Measurements from ENCODE around the gene DNAAF8.
A peak's percentile ranks its signal among the peaks of the same experiment; 100 is the strongest.

Gene DNAAF8

DNA sequence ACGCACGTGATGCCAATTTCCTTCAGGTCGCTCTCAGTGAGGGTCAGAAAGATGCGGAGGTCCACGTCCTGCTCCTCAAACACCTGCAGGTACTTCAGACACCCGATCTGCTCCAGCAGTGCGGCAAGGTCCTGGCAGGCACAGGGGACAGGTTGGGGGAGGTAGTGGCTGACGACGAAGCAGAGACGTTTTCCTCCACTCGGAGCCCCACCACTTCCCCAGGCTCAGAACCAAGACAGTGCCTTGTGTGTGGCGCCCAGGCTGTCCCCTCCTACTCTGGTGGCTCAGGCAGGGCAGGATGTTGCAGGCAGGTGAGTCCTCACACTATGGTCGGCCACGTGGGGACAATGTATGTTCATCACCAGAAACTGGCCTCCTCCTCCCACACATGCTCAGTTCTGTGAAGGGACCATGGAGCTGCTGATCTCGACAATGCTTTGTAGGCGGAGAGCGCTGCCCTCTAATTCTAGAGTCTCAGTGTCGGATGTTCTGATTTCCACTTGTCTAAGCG, 35.2 kb upstream of the DNAAF8 start:
- peaks cover 22% of the 10 kb centered on the region for H3K4me1 Mint-ChIP-seq (ENCODE audit: low read depth)
- H3K9me3 Mint-ChIP-seq = no peaks in the 10 kb centered on the region
- intact Hi-C loops (cut with micrococcal nuclease) = no loop called here
- H3K4me3 Mint-ChIP-seq = no peak overlapping the region
- no peaks in the 10 kb centered on the region for H3K27me3 Mint-ChIP-seq
- H3K36me3 Mint-ChIP-seq (ENCODE audit: low read depth) = peaks cover 86% of the 10 kb centered on the region
- no peak overlapping the region for H3K27ac Mint-ChIP-seq

DNA sequence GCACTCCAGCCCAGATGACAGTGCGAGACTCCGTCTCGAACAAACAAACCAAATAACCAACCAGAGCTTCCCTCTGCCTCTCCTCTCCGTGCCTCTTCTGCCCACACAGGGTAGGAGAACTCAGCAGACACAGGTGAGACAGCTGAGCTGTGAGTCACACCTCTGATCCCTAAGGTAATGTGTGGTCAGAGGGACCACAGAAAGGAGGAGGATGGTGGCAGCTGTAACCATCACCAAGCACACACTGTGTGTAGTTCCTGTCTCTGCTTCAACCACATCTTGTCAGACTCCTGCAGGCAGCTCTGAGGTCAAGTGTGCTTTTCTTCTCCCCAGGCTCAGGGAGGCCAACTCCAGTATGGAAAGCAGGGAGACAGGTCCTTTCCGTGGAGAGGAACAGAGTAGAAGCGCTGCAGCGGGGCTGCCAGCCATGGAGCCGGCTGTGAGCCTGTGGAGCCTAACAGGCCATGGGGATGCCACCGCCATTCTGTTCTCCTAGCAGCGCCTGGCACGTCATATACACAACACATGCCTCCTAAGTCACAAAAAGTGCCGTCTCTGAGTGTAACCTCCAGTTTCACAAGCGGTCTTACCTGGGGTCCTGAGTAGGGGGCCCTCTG, 33.8 kb upstream of the DNAAF8 start:
- Mint-ChIP-seq H3K9me3 (no peaks in the 10 kb centered on the region), H3K4me3 (no peak overlapping the region), H3K4me1 (ENCODE audit: low read depth) (peaks cover 9% of the 10 kb centered on the region), H3K27ac (no peak overlapping the region), H3K36me3 (ENCODE audit: low read depth) (peaks cover 94% of the 10 kb centered on the region), H3K27me3 (no peaks in the 10 kb centered on the region)
- intact Hi-C loops (cut with micrococcal nuclease) = no loop called here

DNA sequence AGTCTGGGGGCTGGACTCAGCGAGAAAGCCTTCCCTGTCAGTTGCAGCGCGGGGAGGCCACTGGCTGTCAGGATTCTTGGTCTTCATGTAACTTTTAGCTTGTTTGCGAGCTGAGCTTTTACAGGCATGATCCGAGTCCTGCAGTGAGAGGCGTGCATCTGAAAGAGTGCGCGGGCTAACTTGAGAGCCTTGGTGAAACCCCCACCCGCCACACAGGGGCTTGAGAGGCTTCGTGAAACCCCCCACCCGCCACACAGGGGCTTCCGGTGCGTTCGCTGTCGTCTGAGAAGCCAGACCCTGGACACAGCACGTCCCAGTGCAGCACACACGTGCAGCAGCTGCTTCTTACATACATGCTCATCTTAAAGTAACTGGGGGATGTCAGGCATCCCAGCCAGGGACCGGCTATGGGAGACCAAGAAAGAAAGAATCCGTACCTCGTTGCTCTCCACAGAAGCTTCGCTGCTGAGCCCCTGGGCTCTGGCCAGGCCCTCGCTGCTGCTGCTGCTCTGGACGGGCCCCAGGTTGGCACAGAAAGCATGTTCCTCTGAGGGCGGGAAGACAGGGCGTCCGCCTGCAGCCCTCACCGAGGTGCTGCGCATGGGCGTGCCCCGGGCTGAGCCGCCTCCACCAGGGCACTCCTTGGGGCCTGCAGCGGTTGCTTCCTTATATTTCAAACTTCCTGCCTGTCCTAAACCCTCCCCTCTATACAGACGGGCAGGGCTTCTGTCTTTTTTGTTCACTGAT, 33.2 kb upstream of the DNAAF8 start:
- Mint-ChIP-seq H3K27me3 (no peaks in the 10 kb centered on the region), H3K4me3 (no peak overlapping the region), H3K36me3 (ENCODE audit: low read depth) (peaks cover 93% of the 10 kb centered on the region), H3K27ac (peak overlapping the region; percentile 27), H3K9me3 (no peaks in the 10 kb centered on the region), H3K4me1 (ENCODE audit: low read depth) (peaks cover 7% of the 10 kb centered on the region)
- intact Hi-C loops (cut with micrococcal nuclease) = no loop called here

DNA sequence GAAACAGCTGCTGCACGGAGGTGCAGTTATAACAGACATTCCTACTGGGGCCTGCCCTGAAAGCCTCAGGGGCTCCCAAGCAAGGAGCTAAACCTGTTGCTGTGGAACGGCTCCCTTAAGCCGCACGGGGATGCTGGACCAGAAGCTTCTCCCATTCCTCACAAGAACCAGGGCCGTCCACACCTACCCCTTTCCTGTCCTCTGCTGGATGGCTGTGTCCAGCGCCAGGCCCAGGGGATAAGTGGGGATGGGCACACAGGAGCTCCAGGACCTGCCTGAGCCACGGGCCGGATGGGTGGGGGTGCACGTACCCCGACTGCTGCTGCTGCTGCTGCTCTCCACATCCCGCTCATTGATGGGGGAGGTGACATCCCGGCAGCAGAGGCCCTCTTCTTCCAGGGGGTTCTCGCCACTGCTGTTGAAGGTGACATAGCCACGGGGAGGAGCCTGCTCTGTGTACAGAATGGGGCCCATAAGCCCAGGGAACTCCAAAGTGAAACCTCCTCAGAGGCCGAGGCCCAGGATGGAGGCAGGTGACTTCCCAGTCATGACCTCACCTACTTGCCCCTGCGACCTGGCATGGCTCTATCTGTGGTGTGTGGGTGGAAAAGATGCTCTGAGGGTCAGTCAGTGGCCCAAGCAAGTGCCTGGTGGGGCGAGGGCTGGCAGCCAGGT, 32.4 kb upstream of the DNAAF8 start:
- peak overlapping the region; percentile 27 for H3K27ac Mint-ChIP-seq
- H3K4me3 Mint-ChIP-seq = no peak overlapping the region
- H3K36me3 Mint-ChIP-seq (ENCODE audit: low read depth) = peaks cover 93% of the 10 kb centered on the region
- peaks cover 7% of the 10 kb centered on the region for H3K4me1 Mint-ChIP-seq (ENCODE audit: low read depth)
- no peaks in the 10 kb centered on the region for H3K9me3 Mint-ChIP-seq
- intact Hi-C loops (cut with micrococcal nuclease) = no loop called here
- H3K27me3 Mint-ChIP-seq = no peaks in the 10 kb centered on the region

DNA sequence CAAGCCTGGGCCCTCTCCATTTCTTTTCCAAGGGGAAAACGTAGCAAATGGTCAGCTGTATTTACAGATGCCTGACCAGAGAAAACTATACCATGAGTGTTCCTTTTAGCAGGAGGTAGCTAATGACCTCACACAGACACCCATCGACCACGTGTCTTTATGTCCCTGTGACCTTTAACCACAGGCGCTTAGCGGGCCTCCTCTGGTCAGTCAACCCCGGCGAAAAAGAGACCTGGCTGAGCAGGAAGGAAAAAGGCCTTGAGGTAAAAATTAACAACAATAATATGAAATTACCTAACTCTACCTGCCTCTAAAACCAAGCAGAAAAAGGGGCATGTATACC, 31.9 kb upstream of the DNAAF8 start:
- H3K9me3 Mint-ChIP-seq = no peaks in the 10 kb centered on the region
- peaks cover 93% of the 10 kb centered on the region for H3K36me3 Mint-ChIP-seq (ENCODE audit: low read depth)
- peaks cover 7% of the 10 kb centered on the region for H3K4me1 Mint-ChIP-seq (ENCODE audit: low read depth)
- H3K4me3 Mint-ChIP-seq = no peak overlapping the region
- no peaks in the 10 kb centered on the region for H3K27me3 Mint-ChIP-seq
- no peak overlapping the region for H3K27ac Mint-ChIP-seq
- intact Hi-C loops (cut with micrococcal nuclease) = no loop called here

DNA sequence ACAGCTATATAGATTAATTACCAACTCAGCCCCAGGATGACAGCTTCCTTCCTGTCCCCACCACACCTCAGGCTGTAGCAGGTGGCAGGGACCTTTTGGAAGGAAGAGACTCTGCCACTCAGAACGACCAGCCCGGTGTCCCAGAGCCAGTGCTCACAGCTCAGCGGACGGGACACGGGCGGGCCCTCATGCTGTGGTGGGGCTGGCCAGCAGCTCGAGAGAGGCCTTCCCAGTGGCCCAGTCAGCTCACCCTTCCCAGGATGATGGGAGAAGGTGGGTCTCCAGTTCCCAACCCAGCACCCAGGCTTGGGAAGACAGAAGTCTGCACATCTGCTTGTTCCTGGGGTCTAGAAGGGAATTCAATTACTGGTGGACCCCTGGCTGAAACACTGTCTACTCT, 30.4 kb upstream of the DNAAF8 start:
- Mint-ChIP-seq H3K27me3 (no peaks in the 10 kb centered on the region), H3K4me1 (ENCODE audit: low read depth) (peaks cover 7% of the 10 kb centered on the region), H3K27ac (no peak overlapping the region), H3K4me3 (no peak overlapping the region), H3K9me3 (no peaks in the 10 kb centered on the region), H3K36me3 (ENCODE audit: low read depth) (peaks cover 91% of the 10 kb centered on the region)
- intact Hi-C loops (cut with micrococcal nuclease) = no loop called here

DNA sequence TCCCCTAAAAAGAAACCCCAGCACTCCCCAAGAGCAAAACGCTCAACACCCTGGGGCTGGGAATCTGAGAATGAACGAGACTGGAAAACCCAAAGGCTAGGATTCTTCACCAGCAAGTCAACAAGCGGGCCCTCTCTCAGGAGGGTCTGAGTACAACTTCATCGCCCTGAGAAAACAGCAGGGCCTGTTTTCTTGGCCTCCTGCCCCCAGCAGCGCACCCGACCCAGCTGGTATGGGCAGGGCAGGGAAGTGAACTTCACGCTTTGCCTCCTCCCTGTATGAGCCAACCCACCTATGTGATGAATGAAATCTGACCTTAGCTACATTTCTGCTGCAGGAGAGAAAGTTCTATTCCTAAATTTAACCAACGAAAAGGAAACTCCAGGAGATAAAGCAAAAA, 29.8 kb upstream of the DNAAF8 start:
- Mint-ChIP-seq H3K9me3 (no peaks in the 10 kb centered on the region), H3K36me3 (ENCODE audit: low read depth) (peaks cover 90% of the 10 kb centered on the region), H3K4me3 (no peak overlapping the region), H3K27me3 (no peaks in the 10 kb centered on the region), H3K27ac (no peak overlapping the region), H3K4me1 (ENCODE audit: low read depth) (peaks cover 7% of the 10 kb centered on the region)
- intact Hi-C loops (cut with micrococcal nuclease) = no loop called here

DNA sequence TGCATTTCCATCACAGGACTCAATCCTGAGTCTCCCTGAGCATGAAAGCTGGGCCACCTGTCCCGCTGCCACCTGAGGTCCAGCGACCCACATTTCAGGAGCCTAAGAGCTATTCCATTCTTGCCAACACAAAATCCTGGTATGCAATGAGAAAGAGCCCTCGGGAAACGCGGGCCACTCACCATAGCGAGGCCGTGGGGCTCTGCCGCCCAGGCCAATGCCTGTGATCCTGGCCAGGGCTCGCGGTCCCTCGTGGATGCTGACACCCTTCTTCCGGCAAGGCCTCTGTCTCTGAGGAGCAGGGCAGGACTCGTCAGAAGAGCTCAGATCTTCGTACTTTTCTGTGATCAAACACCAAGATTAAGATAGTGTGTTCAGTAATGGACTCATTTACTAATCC, 29.4 kb upstream of the DNAAF8 start:
- H3K4me1 Mint-ChIP-seq (ENCODE audit: low read depth) = peaks cover 7% of the 10 kb centered on the region
- H3K4me3 Mint-ChIP-seq = no peak overlapping the region
- H3K27me3 Mint-ChIP-seq = no peaks in the 10 kb centered on the region
- peaks cover 90% of the 10 kb centered on the region for H3K36me3 Mint-ChIP-seq (ENCODE audit: low read depth)
- H3K27ac Mint-ChIP-seq = no peak overlapping the region
- no peaks in the 10 kb centered on the region for H3K9me3 Mint-ChIP-seq
- intact Hi-C loops (cut with micrococcal nuclease) = no loop called here

DNA sequence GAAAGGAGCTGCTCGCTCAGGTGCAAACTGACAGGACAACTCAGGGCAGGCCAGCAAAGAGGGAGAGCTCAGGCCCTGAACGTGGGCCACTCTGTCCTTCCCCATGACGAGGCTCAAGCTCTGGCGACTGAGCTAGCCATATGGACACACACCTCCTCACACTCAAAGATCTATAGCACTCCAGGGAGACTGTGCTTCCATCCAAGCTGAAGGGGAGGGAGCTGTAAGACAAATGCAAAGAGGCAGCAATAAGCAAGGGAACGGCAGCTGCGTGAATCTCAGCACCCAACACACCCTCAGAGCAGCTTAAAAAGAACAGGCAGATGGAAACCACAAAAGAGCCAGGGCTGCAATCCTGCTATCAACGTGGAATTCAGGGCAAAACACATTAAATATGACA, 27.5 kb upstream of the DNAAF8 start:
- Mint-ChIP-seq H3K4me1 (ENCODE audit: low read depth) (no peaks in the 10 kb centered on the region), H3K27ac (no peak overlapping the region), H3K36me3 (ENCODE audit: low read depth) (peaks cover 90% of the 10 kb centered on the region), H3K27me3 (no peaks in the 10 kb centered on the region), H3K4me3 (no peak overlapping the region), H3K9me3 (no peaks in the 10 kb centered on the region)
- intact Hi-C loops (cut with micrococcal nuclease) = no loop called here

DNA sequence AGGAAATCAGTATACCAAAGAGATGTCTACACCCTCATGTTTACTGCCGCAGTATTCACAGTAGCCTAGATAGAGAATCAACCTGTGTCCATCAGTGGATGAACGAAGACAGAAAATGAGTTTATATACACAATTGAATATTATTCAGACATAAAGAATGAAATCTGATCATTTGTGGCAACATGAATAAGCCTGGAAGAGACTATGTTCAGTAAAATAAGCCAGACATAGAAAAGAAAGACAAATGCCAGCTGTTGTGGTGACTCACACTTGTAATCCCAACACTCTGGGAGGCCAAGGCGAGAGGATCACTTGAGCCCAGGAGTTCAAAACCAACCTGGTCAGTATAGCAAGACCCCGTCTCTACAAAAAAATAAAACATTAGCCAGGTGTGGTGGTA, 24.9 kb upstream of the DNAAF8 start:
- no peaks in the 10 kb centered on the region for H3K27me3 Mint-ChIP-seq

DNA sequence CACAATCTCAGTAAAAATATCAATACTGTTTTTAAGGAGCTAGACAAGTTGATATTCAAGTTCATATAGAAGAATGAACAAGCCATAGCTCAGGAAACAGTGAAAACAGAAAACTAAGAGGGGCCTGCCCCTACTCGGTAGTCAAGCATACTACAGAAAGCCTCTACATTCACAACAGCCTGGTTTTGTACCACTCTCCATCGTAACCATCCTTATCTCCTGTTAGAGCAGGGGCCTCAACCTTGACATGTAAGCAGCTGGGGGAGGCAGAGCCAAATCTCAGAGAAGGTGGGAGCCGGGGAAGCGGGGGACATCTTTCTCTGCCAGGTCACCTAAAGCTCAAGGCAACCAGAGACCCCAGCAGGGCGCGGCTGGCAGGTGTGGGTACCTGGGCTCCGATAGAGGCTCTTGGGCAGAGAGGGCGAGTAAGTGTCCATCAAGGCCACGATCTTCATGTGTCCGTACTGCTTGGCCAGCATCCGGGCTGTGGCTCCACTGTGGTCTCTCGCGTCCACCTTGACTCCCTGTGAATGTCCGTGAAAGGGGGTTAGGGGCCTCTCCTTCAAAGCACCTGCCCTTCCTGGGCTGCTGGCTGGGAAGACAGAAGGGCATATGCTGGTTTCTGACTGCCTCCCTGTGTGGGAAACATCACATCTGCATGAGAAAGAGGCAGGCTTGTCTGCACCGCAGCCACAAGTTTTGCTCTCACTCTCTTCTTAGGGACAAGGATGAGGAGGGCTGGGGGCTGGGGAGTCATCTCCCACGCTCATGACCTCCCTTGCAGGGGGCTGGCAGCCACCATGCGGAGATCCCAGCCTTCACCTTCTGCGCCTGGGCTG, 20.5 kb upstream of the DNAAF8 start:
- intact Hi-C loops (cut with micrococcal nuclease) = no loop called here
- H3K36me3 Mint-ChIP-seq (ENCODE audit: low read depth) = peaks cover 70% of the 10 kb centered on the region
- H3K27me3 Mint-ChIP-seq = no peaks in the 10 kb centered on the region
- no peak overlapping the region for H3K4me3 Mint-ChIP-seq
- H3K27ac Mint-ChIP-seq = no peak overlapping the region
- H3K9me3 Mint-ChIP-seq = no peaks in the 10 kb centered on the region
- H3K4me1 Mint-ChIP-seq (ENCODE audit: low read depth) = no peaks in the 10 kb centered on the region

More for the DNA sequence above, 24.9 kb upstream of the DNAAF8 start:
- Mint-ChIP-seq H3K27ac (no peak overlapping the region), H3K4me1 (ENCODE audit: low read depth) (no peaks in the 10 kb centered on the region), H3K9me3 (no peaks in the 10 kb centered on the region), H3K36me3 (ENCODE audit: low read depth) (peaks cover 96% of the 10 kb centered on the region), H3K4me3 (no peak overlapping the region)
- intact Hi-C loops (cut with micrococcal nuclease) = no loop called here

DNA sequence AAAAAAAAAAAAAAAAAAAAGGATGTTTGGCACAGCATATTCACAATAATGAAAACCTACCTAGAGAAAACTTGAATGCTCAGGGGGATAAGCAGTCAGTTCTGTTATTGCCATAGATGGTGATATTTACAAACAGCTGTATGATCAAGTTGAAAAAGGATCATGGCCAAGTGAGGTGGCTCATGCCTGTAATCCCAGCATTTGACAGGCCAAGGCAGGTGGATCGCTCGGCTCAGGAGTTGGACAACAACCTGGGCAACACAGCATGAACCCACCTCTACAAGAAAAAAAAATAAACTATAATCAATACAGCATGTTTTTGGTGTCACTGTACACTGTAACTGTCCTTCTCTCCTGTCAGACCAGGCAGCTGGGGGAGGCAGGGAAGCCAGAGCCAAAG, 19.3 kb upstream of the DNAAF8 start:
- Mint-ChIP-seq H3K9me3 (no peaks in the 10 kb centered on the region), H3K4me1 (ENCODE audit: low read depth) (no peaks in the 10 kb centered on the region), H3K27me3 (no peaks in the 10 kb centered on the region), H3K4me3 (no peak overlapping the region), H3K27ac (no peak overlapping the region), H3K36me3 (ENCODE audit: low read depth) (peaks cover 60% of the 10 kb centered on the region)
- intact Hi-C loops (cut with micrococcal nuclease) = no loop called here

DNA sequence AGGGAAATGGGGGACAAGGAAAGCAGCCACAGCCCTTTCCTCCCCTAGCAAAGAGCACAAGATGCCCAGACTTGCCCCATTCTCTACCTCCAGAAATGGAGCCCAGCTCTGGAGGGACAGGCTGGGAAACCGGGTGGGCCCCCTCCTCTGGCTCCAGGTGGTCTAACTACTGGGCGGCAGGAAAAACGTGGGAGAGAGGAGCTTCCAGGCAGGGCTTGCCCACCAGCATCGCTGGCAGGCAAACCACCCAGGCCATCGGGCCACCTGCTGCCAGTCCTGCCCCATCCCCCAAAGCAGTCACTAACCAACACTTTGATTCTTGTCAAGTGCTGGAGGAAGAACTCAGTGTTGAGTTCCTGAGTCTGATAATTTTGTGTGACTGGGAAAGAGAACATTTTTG, 15.9 kb upstream of the DNAAF8 start:
- Mint-ChIP-seq H3K9me3 (no peaks in the 10 kb centered on the region), H3K27me3 (no peaks in the 10 kb centered on the region), H3K27ac (no peak overlapping the region), H3K36me3 (ENCODE audit: low read depth) (peaks cover 45% of the 10 kb centered on the region), H3K4me1 (ENCODE audit: low read depth) (no peaks in the 10 kb centered on the region), H3K4me3 (no peak overlapping the region)
- intact Hi-C loops (cut with micrococcal nuclease) = no loop called here

Data from dendritic cell treated with granulocyte-macrophage colony-stimulating factor and Interleukin-4, amounts not matched to agents 40 ng/mL and 50 ng/mL, for 4 days (primary cell).